HT-29 (cell line): ENCODE results near the gene ARL10. TPM values are rescaled to one million over a fixed set of nuclear protein-coding genes. Genes with fewer than 3 reads are reported as not detected.
"Not testable (repeated sequence)": the region's sequence is repeated elsewhere in the genome, so short reads cannot be mapped to it uniquely, and the experiment has no call there.

Experiments used
- DNase-seq: peaks from one replicate; pipeline ENCODE4 v3.0.0-alpha.2; 2015; ENCODE audit warnings: low spot score
- total RNA-seq: library from RNA; depleted of rRNA; stranded (reverse); fragments of >200 nt; shearing (Covaris generic); gene quantifications from 2 replicates; pipeline ENCODE4 v1.2.3, GENCODE V29; 2014

The ARL10 gene
- total RNA-seq, 1 experiment from 2014 or later = not detected

- peak; percentile 99 for DNase-seq
Measured at GRCh38 chr5:176388444-176389134, 23.3 kb downstream of the ARL10 start, which contains the start of the genes HIGD2A and NOP16. HIGD2A (plus strand) TSS chr5:176388751; CDS start chr5:176388820, 69 bp downstream. NOP16 (minus strand) TSS chr5:176388598; CDS start chr5:176388539, 59 bp downstream.

- no peak for DNase-seq
Measured at GRCh38 chr5:176389135-176390123, 24.1 kb downstream of the ARL10 start.

GRCh38 chr5:176391479-176391878 lies 26.2 kb downstream of the ARL10 start:
- no peak for DNase-seq

GRCh38 chr5:176391999-176392398 lies 26.7 kb downstream of the ARL10 start:
- no peak for DNase-seq

GRCh38 chr5:176392526-176392925 lies 27.2 kb downstream of the ARL10 start:
- no peak for DNase-seq

- no peak for DNase-seq
Measured at GRCh38 chr5:176394096-176394495, 28.8 kb downstream of the ARL10 start.

GRCh38 chr5:176394881-176395675 lies 29.8 kb downstream of the ARL10 start:
- DNase-seq = no peak

- no peak for DNase-seq
Measured at GRCh38 chr5:176396330-176396729, 31.0 kb downstream of the ARL10 start.

GRCh38 chr5:176397736-176398420 lies 32.6 kb downstream of the ARL10 start:
- no peak for DNase-seq

GRCh38 chr5:176400382-176401156 lies 35.3 kb downstream of the ARL10 start:
- no peak for DNase-seq

- no peak for DNase-seq
Measured at GRCh38 chr5:176401281-176402205, 36.3 kb downstream of the ARL10 start.

GRCh38 chr5:176405656-176406435 lies 40.6 kb downstream of the ARL10 start:
- DNase-seq = no peak

- no peak for DNase-seq
Measured at GRCh38 chr5:176406436-176407052, 41.3 kb downstream of the ARL10 start.

- no peak for DNase-seq
Measured at GRCh38 chr5:176407456-176408251, 42.4 kb downstream of the ARL10 start.

- not testable (repeated sequence) for DNase-seq
Measured at GRCh38 chr5:176408252-176408573, 42.9 kb downstream of the ARL10 start.

- no peak for DNase-seq
Measured at GRCh38 chr5:176408590-176408989, 43.3 kb downstream of the ARL10 start.

GRCh38 chr5:176409765-176410164 lies 44.5 kb downstream of the ARL10 start:
- no peak for DNase-seq
